ENCODE measurements around the gene LAPTM4A. TPM values are rescaled to one million over a fixed set of nuclear protein-coding genes. Genes with fewer than 3 reads are reported as not detected.

LAPTM4A gene
- total and polyA plus RNA-seq, 2 donors from 2014 or later = 330 to 365 TPM

- peak within 1 kb of the TSS in 2 of 3 donors; percentile 25 to 57 for H3K4me3 ChIP-seq (ENCODE audit: low read length in 3 of 3)
- no peaks in the 10 kb centered on the region for H3K27me3 ChIP-seq (ENCODE audit: control insufficient read depth, insufficient read depth, low read length)
- H3K36me3 ChIP-seq (ENCODE audit: control insufficient read depth in 2 of 3, insufficient read depth in 3 of 3, low read length in 3 of 3) = no peaks in the 10 kb centered on the region
- no peaks in the 10 kb centered on the region for H3K9me3 ChIP-seq (ENCODE audit: control insufficient read depth in 2 of 3, insufficient read depth in 1 of 3, low read length in 3 of 3)
- H3K27ac ChIP-seq (ENCODE audit: low read depth in 2 of 2, low read length in 2 of 2) = no peak within 1 kb of the TSS
- intact Hi-C loops (cut with DNase I) = loop anchor here (10.0 kb wide), 1 partner anchor 82 kb away; no protein-coding TSS in a partner anchor
- H3K9ac ChIP-seq (ENCODE audit: low read length in 3 of 3) = no peak within 1 kb of the TSS
- TF ChIP-seq CTCF (IDR thresholded peaks at IDR 0.05; ENCODE audit: borderline replicate concordance, extremely low read depth, insufficient read depth) = no peak
- H3K4me1 ChIP-seq (ENCODE audit: control insufficient read depth in 2 of 3, insufficient read depth in 2 of 3, low read depth in 1 of 3, low read length in 3 of 3) = no peaks in the 10 kb centered on the region
- peak; percentile 52 to 76 (median 62) for DNase-seq
- no peak for FAIRE-seq
Observed at GRCh38 chr2:20012282-20013125, 38.9 kb downstream of the LAPTM4A start, which contains the start of gene MATN3. Gene MATN3 (minus strand): TSS chr2:20012668. CDS start chr2:20012631, 37 bp downstream.

GRCh38 chr2:20012032-20012281, 39.5 kb downstream of the LAPTM4A start:
- Histone ChIP-seq H3K9ac (ENCODE audit: low read length in 3 of 3) (no peak overlapping the region), H3K4me3 (ENCODE audit: low read length in 3 of 3) (peak overlapping the region in 1 of 3 donors; percentile 57), H3K9me3 (ENCODE audit: control insufficient read depth in 2 of 3, insufficient read depth in 1 of 3, low read length in 3 of 3) (no peaks in the 10 kb centered on the region), H3K36me3 (ENCODE audit: control insufficient read depth in 2 of 3, insufficient read depth in 3 of 3, low read length in 3 of 3) (no peaks in the 10 kb centered on the region), H3K27me3 (ENCODE audit: control insufficient read depth, insufficient read depth, low read length) (no peaks in the 10 kb centered on the region), H3K4me1 (ENCODE audit: control insufficient read depth in 2 of 3, insufficient read depth in 2 of 3, low read depth in 1 of 3, low read length in 3 of 3) (no peaks in the 10 kb centered on the region), H3K27ac (ENCODE audit: low read depth in 2 of 2, low read length in 2 of 2) (no peak overlapping the region)
- FAIRE-seq = no peak
- intact Hi-C loops (cut with DNase I) = loop anchor here (10.0 kb wide), 1 partner anchor 83 kb away; no protein-coding TSS in a partner anchor
- TF ChIP-seq CTCF (IDR thresholded peaks at IDR 0.05; ENCODE audit: borderline replicate concordance, extremely low read depth, insufficient read depth) = no peak
- DNase-seq = no peak

GRCh38 chr2:20011276-20012031, 40.0 kb downstream of the LAPTM4A start:
- no peaks in the 10 kb centered on the region for H3K36me3 ChIP-seq (ENCODE audit: control insufficient read depth in 2 of 3, insufficient read depth in 3 of 3, low read length in 3 of 3)
- FAIRE-seq (no peak), DNase-seq (no peak)
- TF ChIP-seq CTCF (IDR thresholded peaks at IDR 0.05; ENCODE audit: borderline replicate concordance, extremely low read depth, insufficient read depth) = no peak
- no peak overlapping the region for H3K4me3 ChIP-seq (ENCODE audit: low read length in 3 of 3)
- H3K27me3 ChIP-seq (ENCODE audit: control insufficient read depth, insufficient read depth, low read length) = no peaks in the 10 kb centered on the region
- H3K4me1 ChIP-seq (ENCODE audit: control insufficient read depth in 2 of 3, insufficient read depth in 2 of 3, low read depth in 1 of 3, low read length in 3 of 3) = no peaks in the 10 kb centered on the region
- no peak overlapping the region for H3K9ac ChIP-seq (ENCODE audit: low read length in 3 of 3)
- no peaks in the 10 kb centered on the region for H3K9me3 ChIP-seq (ENCODE audit: control insufficient read depth in 2 of 3, insufficient read depth in 1 of 3, low read length in 3 of 3)
- no peak overlapping the region for H3K27ac ChIP-seq (ENCODE audit: low read depth in 2 of 2, low read length in 2 of 2)
- intact Hi-C loops (cut with DNase I) = loop anchor here (10.0 kb wide), 1 partner anchor 83 kb away; no protein-coding TSS in a partner anchor
